ENCODE data around the gene LRRN4.

LRRN4 gene

GRCh38 chr20:6029538-6029937, 24.3 kb downstream of the LRRN4 start:
- no peak for DNase-seq

- no peak for DNase-seq
Observed at GRCh38 chr20:6028818-6029217, 25.0 kb downstream of the LRRN4 start.

DNA sequence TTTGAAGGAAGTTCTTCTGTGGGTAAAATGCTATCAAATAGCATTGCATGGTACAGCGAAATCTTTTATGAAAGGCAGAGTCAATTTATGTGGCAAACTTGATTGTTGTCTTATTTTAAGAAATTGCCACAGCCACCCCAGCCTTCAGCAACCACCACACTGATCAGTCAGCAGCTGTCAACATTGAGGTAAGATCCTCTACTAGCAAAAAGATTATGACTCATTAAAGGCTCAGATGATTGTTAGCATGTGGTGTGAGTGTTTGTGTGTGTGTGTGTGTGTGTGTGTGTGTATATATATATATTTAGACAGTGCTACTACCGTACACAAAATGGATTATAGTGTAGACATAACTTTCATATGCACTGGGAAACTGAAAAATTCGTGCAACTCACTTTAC, 27.8 kb downstream of the LRRN4 start:
- no peak for DNase-seq

DNA sequence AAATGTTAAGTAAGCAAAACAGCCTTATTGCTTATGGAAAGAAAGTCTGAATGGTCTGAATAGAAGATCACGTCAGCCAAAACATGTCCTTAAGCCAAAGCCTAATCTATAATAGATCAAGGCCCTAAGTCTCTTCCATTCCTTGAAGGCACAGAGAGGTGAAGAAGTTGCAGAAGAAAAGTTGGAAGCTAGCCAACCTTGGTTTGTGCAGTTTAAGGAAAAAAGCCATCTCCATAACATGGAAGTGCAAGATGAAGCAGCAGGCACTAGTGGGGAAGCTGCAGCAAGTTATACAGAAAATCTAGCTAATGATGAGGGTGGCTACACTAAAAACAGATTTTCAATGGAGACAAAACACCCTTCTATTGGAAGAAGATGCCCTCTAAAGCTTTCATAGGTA, 29.1 kb downstream of the LRRN4 start:
- DNase-seq, result no peak

GRCh38 chr20:6017880-6018279, 36.0 kb downstream of the LRRN4 start:
- no peak for DNase-seq

DNA sequence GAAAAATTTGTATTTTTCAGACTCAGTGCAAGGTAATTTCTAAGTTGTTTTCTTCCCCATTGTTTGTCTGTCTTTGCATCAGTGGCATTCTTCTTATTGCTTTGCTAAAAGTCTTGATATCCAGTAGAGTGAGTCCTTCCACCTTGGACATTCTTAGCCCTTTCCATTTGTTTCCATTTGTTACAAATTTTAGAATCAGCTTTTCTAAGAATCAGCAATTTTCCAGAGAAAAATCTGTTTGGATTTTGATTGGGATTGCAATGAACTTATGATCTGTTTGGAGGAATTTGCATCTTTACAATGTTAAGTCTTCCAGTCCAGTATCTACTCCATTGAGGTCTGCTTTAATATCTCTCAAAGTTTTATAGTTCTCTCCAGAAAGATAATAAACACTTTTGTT, 36.4 kb downstream of the LRRN4 start:
- no peak for DNase-seq

DNA sequence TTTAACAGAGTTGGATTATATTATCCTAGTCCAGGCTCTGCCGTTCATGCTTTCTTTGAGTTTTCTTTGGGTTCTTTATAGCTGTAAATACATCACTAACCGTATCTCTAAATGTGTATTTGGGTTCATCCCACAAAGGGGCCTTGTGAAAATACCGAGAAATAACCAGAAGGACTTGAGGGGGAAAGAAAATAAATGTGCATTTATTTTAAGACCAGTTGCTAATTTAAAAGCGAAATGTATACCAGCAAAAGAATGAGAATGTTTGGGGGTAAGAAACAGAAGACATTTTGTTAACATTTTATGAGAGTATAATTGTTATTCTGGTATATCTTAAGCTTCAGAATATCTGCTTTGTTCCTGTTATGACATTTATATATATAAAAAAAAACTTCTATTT, 38.9 kb downstream of the LRRN4 start:
- DNase-seq, result no peak

DNA sequence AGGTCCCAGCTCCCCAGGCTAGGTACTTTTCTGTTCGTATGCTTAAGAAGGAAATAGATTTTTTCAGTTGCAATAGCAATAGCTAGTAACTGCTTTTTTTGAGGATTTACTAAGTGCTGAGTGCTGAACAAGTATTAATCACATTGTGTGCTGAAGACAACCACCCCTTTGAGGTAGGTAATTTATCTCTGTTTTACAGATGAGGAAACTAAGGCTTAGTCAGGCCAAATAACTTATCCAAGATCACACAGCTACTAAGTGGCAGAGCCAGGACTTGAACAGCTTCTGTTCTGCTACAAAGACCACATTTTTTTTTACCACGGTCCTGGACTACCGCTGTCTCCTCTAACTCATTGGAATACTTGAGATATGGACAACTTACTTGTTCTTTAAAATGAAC, 39.8 kb downstream of the LRRN4 start:
- DNase-seq, result no peak

- no peak for DNase-seq
Observed at GRCh38 chr20:6012179-6012578, 41.7 kb downstream of the LRRN4 start.

DNA sequence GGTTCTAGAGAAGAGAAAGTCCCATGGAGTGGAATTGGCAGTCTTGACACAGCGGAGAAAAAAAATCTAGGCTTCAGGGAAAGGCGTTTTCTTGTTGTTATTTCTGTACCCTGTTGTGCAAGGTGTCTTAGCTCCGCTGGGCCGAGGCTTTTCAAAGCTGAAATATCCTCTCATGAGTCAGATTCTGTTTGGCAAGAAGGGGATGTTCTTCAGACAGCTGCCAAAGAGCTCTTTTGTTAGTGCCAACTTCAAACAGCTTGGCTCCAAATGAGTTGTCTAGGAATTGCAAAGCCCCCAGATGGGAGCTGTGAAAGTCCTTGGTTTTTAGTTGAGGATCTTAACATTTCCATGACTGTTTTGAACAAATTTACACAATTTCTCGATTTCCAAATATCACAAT, 45.6 kb downstream of the LRRN4 start:
- no peak for DNase-seq

DNA sequence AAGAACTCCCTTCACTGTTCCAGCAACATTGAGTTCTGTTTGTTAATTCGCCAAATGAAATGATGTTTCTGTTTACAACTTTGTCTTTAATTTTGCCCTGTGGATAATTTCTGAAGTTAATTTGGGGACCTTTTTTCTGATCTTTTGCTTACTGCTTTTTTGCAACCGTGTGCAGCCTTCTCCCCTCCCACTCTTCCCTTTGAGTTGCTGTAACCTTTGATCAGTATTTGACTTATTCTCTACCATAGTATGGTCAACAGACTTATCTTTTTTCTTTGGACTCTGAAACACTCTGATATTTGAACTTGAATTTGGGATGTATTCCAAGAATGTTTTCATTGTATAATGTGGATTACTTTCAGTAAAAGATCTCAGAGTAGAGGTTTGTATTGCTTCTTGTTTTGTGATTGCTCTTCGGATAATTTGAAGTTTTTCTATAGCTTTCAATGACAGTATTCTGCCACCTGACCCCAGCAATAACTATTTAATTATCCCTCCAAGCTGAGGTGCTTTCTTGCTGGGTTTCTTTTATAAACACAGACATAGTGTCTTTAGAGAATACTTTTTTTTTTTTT, 46.2 kb downstream of the LRRN4 start:
- DNase-seq, result no peak

GRCh38 chr20:6007094-6007528, 46.7 kb downstream of the LRRN4 start:
- no peak for DNase-seq

DNA sequence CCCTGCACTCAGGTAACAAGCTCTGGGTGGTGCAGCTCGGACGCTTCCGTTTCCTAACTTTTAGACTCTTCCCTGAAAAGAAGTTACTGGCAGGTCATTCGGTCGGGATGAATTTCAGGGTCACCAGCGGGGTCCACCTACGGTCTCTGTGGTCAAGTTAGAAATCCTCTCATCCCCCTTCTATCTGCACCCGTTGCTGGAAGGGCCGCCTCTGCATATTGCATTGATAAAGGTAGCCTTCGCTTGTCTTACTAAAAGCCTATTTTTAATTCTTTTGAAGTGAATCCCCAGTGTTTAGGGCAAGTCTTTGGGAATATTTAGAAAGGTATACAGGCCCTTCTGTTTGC, 47.3 kb downstream of the LRRN4 start:
- DNase-seq, result no peak

DNA sequence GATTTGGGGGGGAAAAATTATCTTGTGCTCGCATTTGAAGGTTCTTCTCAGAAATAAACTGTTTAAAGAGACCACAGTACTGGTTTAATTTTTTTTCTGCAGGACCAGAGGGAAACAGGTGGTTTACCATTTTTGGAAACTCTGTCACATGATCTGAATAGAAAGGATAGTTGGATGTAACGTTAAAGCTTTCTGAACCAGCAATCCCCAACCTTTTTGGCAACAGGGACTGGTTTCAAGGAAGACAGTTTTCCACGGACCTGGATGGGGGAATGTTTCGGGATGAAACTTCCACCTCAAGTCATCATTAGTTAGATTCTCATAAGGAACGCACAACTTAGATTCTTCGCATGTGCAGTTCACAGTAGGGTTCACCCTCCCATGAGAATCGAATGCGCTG, 53.0 kb downstream of the LRRN4 start:
- DNase-seq, result no peak

- no peak for DNase-seq
Observed at GRCh38 chr20:5999783-6000182, 54.1 kb downstream of the LRRN4 start.

- no peak for DNase-seq
Observed at GRCh38 chr20:5996765-5997164, 57.1 kb downstream of the LRRN4 start.

DNA sequence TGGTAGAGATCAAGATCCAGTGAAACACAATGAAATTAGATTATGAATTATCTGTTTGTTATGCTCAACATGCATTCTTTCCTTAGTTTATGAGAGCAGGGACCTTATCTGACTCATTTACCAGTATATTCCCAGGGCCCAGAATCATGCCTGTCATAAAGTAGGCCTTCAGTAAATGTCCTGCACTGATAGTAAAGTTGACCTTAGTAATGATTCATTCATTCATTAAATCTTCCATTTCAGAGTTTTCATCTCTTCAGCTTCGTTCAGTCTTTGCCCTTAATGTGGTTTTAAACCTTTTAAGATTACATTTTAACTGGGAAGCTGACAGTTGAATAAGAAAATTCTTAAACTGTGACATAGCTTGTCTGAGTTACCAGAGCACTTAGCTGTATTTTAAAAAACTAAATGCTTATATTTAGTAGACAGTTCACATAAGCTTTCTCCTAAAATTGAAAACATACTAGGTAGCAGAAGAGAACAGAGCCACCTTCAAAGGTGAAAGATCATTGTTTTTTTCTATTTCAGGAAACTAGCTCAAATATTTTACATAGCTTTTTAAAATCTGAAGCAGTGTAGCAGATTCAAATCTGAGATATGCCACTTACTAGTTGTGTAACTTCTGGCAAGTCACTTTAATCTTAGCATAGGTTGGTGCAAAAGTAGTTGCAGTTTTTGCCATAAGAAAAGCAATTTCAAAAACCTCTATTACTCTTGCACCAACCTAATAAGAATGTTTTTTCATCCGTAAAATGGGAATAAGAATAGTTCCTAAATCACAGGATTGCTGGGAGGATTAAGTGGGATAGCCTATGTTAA, 62.0 kb downstream of the LRRN4 start:
- no peak for DNase-seq

GRCh38 chr20:5990946-5991345, 62.9 kb downstream of the LRRN4 start:
- no peak for DNase-seq
